Measurements from ENCODE around the gene TBC1D4.

Gene TBC1D4

GRCh38 chr13:75372923-75373841 is 108.8 kb downstream of the TBC1D4 start:
- no peak overlapping the region for H3K4me3 ChIP-seq (ENCODE audit: low read length)
- no peak for TF ChIP-seq CTCF (IDR thresholded peaks at IDR 0.05; ENCODE audit: insufficient read depth, low read depth, low read length, missing control alignments)
- DNase-seq (ENCODE audit: low read depth), result no peak

- peak; percentile 62 for TF ChIP-seq CTCF (IDR thresholded peaks at IDR 0.05; ENCODE audit: insufficient read depth, low read depth, low read length, missing control alignments)
- H3K4me3 ChIP-seq (ENCODE audit: low read length), result no peak overlapping the region
- DNase-seq (ENCODE audit: low read depth), result peak; percentile 57
These were observed 109.5 kb downstream of the TBC1D4 start for GRCh38 chr13:75372517-75372916.

GRCh38 chr13:75371203-75371602 is 110.8 kb downstream of the TBC1D4 start:
- DNase-seq (ENCODE audit: low read depth), result no peak
- TF ChIP-seq CTCF (IDR thresholded peaks at IDR 0.05; ENCODE audit: insufficient read depth, low read depth, low read length, missing control alignments), result no peak
- H3K4me3 ChIP-seq (ENCODE audit: low read length), result no peak overlapping the region

GRCh38 chr13:75370774-75371173 is 111.2 kb downstream of the TBC1D4 start:
- DNase-seq (ENCODE audit: low read depth), result no peak
- TF ChIP-seq CTCF (IDR thresholded peaks at IDR 0.05; ENCODE audit: insufficient read depth, low read depth, low read length, missing control alignments), result no peak
- H3K4me3 ChIP-seq (ENCODE audit: low read length), result no peak overlapping the region

GRCh38 chr13:75369981-75370380 is 112.0 kb downstream of the TBC1D4 start:
- no peak overlapping the region for H3K4me3 ChIP-seq (ENCODE audit: low read length)
- no peak for DNase-seq (ENCODE audit: low read depth)
- no peak for TF ChIP-seq CTCF (IDR thresholded peaks at IDR 0.05; ENCODE audit: insufficient read depth, low read depth, low read length, missing control alignments)

GRCh38 chr13:75368167-75368566 is 113.8 kb downstream of the TBC1D4 start:
- peak; percentile 53 for DNase-seq (ENCODE audit: low read depth)
- no peak for TF ChIP-seq CTCF (IDR thresholded peaks at IDR 0.05; ENCODE audit: insufficient read depth, low read depth, low read length, missing control alignments)
- no peak overlapping the region for H3K4me3 ChIP-seq (ENCODE audit: low read length)
